Right atrium auricular region (tissue), 2 donors: ENCODE measurements around the gene KCNMA1. TPM values are rescaled to one million over a fixed set of nuclear protein-coding genes. Genes with fewer than 3 reads are reported as not detected.

Experiments used
- DNase-seq: peaks from one replicate; pipeline ENCODE4 v3.0.0-alpha.2; 2019; ENCODE audit warnings: low spot score
- H3K27ac ChIP-seq, 2 donors: fragments of 200-600 bp; sonication (generic); 1 replicate in 1 of 2; 2 replicates in 1 of 2; pipeline ENCODE4 v1.5.1; 2016 to 2019
- H3K27me3 ChIP-seq, 2 donors: fragments of 200-600 bp; sonication (generic); one replicate each; pipeline versions ENCODE4 v1.5.1 to v1.6.0; 2017 to 2019
- H3K36me3 ChIP-seq: fragments of 200-600 bp; sonication (generic); one replicate; pipeline ENCODE4 v1.5.1; 2016
- H3K4me1 ChIP-seq, 2 donors: fragments of 200-600 bp; sonication (generic); one replicate each; pipeline versions ENCODE4 v1.5.1 to v1.6.0; 2017 to 2019
- H3K4me3 ChIP-seq, 2 donors: fragments of 200-600 bp; sonication (generic); 1 replicate in 1 of 2; 2 replicates in 1 of 2; pipeline ENCODE4 v1.5.1; 2017 to 2019; ENCODE audit warnings: mild to moderate bottlenecking in 1 of 2, moderate library complexity in 1 of 2
- H3K9me3 ChIP-seq, 2 donors: fragments of 200-600 bp; sonication (generic); one replicate each; pipeline ENCODE4 v1.5.1; 2019
- CTCF ChIP-seq, 2 donors: fragments of 200-600 bp; sonication (generic); IDR thresholded peaks; one replicate each; pipeline ENCODE4 v1.5.1; 2019; ENCODE audit warnings: antibody characterized with exemption in 2 of 2
- total RNA-seq, 2 donors: library from RNA; depleted of rRNA; stranded (reverse); fragments of >200 nt; gene quantifications; one replicate each; pipeline ENCODE4 v1.1.0, GENCODE V29; 2016

KCNMA1 gene
- total RNA-seq, 2 donors from 2014 or later, result 2.3 to 3.5 TPM

DNA sequence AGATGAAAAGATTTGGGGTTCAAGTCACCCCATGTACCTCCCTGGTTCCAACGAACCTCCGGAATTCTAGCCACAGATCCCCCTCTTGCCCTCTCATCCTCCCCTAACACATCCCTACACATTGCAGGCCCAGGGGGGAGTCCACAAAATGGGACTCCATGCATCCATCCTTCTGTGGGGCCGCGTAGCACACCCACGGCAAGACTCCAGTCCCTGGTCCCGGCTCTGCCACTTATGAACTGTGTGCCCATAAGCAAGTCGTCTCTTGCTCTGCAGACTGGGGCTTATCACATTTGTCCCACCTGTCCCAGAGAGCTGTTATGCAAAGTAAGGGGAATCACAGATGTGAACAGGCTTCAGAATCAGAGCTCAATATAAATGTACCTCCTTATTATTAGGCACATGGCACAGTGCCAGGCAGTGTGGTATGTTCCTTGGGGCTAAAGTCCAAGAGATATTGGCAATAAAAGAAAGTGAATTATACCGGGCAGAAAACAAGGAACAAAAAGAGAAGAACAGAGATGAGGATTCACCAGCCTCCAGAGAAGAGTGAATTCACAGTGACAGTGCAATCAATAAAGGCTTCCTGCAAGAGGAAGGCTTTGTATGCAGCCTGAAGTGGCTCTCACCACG is 73.9 kb downstream of the KCNMA1 start:
- no peaks in the 10 kb centered on the region for H3K9me3 ChIP-seq
- H3K27ac ChIP-seq, result no peak overlapping the region
- no peak for TF ChIP-seq CTCF (IDR thresholded peaks at IDR 0.05)
- no peaks in the 10 kb centered on the region for H3K36me3 ChIP-seq
- no peak overlapping the region for H3K4me3 ChIP-seq
- no peak for DNase-seq
- H3K4me1 ChIP-seq, result no peaks in the 10 kb centered on the region
- H3K27me3 ChIP-seq, result no peaks in the 10 kb centered on the region

DNA sequence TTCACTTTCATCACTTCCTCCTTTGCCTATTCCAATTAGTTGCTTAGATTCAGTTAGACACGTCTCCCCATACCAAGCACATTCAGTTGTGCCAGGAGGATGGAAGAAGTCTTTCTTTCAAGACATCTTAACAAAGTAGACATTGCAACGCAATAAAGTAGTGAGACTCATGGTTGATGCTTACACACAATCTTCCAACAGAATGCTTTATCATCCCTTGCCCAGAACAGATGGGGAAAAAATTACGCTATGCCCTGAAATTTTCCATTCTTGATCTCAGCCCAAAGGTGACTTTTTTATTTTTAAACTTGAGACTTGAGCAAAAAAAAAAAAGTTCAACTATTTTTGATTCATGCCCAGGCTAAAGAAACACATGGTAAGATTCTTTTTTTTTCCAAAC is 74.9 kb downstream of the KCNMA1 start:
- no peaks in the 10 kb centered on the region for H3K36me3 ChIP-seq
- H3K9me3 ChIP-seq, result no peaks in the 10 kb centered on the region
- TF ChIP-seq CTCF (IDR thresholded peaks at IDR 0.05), result no peak
- no peaks in the 10 kb centered on the region for H3K27me3 ChIP-seq
- no peak overlapping the region for H3K27ac ChIP-seq
- no peak for DNase-seq
- H3K4me3 ChIP-seq, result no peak overlapping the region
- H3K4me1 ChIP-seq, result no peaks in the 10 kb centered on the region

GRCh38 chr10:77561991-77562390 is 75.6 kb downstream of the KCNMA1 start:
- Histone ChIP-seq H3K4me3 (no peak overlapping the region), H3K4me1 (no peaks in the 10 kb centered on the region), H3K27ac (no peak overlapping the region), H3K36me3 (no peaks in the 10 kb centered on the region), H3K27me3 (no peaks in the 10 kb centered on the region), H3K9me3 (no peaks in the 10 kb centered on the region)
- DNase-seq, result no peak
- no peak for TF ChIP-seq CTCF (IDR thresholded peaks at IDR 0.05)

- no peaks in the 10 kb centered on the region for H3K9me3 ChIP-seq
- H3K27me3 ChIP-seq, result no peaks in the 10 kb centered on the region
- H3K4me3 ChIP-seq, result no peak overlapping the region
- no peaks in the 10 kb centered on the region for H3K36me3 ChIP-seq
- H3K4me1 ChIP-seq, result no peaks in the 10 kb centered on the region
- TF ChIP-seq CTCF (IDR thresholded peaks at IDR 0.05), result no peak
- no peak for DNase-seq
- no peak overlapping the region for H3K27ac ChIP-seq
Measured at GRCh38 chr10:77560471-77560870, 77.1 kb downstream of the KCNMA1 start.

DNA sequence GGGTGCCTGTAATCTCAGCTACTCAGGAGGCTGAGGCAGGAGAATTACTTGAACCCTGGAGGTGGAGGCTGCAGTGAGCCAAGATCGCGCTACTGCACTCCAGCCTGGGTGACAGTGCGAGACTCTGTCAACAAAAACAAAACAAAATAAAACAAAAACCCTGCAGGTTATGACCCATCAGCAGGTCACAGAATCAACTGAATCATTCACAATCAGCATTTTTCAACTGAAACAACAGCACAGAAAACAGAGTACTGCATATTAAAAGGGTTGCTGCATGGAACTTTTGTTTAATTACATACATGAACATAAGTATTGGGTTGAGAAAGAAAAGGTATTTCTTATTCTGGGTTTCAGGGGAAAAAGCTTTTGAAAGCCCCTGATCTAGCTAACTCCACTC is 77.6 kb downstream of the KCNMA1 start:
- Histone ChIP-seq H3K27me3 (no peaks in the 10 kb centered on the region), H3K4me3 (no peak overlapping the region), H3K9me3 (no peaks in the 10 kb centered on the region), H3K27ac (no peak overlapping the region), H3K4me1 (no peaks in the 10 kb centered on the region), H3K36me3 (no peaks in the 10 kb centered on the region)
- DNase-seq, result no peak
- TF ChIP-seq CTCF (IDR thresholded peaks at IDR 0.05), result no peak

GRCh38 chr10:77556990-77557601 is 80.5 kb downstream of the KCNMA1 start:
- H3K27ac ChIP-seq, result no peak overlapping the region

More at GRCh38 chr10:77556990-77557601, 80.5 kb downstream of the KCNMA1 start:
- no peaks in the 10 kb centered on the region for H3K36me3 ChIP-seq
- no peak for TF ChIP-seq CTCF (IDR thresholded peaks at IDR 0.05)
- H3K4me3 ChIP-seq, result no peak overlapping the region
- no peaks in the 10 kb centered on the region for H3K9me3 ChIP-seq
- no peaks in the 10 kb centered on the region for H3K27me3 ChIP-seq
- no peaks in the 10 kb centered on the region for H3K4me1 ChIP-seq
- no peak for DNase-seq
